Measurements from ENCODE around the gene WDFY3.

- TF ChIP-seq POLR2A (IDR thresholded peaks at IDR 0.05) (no peak), EP300 (IDR thresholded peaks at IDR 0.05) (no peak)
Observed at GRCh38 chr4:84677093-84677492, 289.4 kb downstream of the WDFY3 start.

All from suprapubic skin (tissue), 2 donors.